MM.1S (cell line): ENCODE results near the gene RGS11.

Experiments
- CTCF ChIP-seq: fragments of 300-600 bp; sonication (generic); IDR thresholded peaks from 2 replicates; pipeline ENCODE4 v1.5.1; 2016; ENCODE audit warnings: antibody characterized with exemption, low read length, mixed read lengths
- EZH2 ChIP-seq: fragments of 300-600 bp; sonication (generic); optimal IDR thresholded peaks from 2 replicates; pipeline ENCODE3; 2017; ENCODE audit warnings: low read depth, mild to moderate bottlenecking, antibody characterized with exemption, low read length, mixed read lengths

GRCh38 chr16:268141-269053 lies 7.3 kb downstream of the RGS11 start:
- TF ChIP-seq EZH2, result no peak
- no peak for TF ChIP-seq CTCF
